Stimulated activated CD8-positive, alpha-beta memory T cell treated with anti-CD3 and anti-CD28 coated beads, Interleukin-4, amount 100 ng/mL, for 48 hours (primary cell): ENCODE data around the gene ZNF365.
"Not testable (repeated sequence)": the region's sequence is repeated elsewhere in the genome, so short reads cannot be mapped to it uniquely, and the experiment has no call there.

Source experiments
- DNase-seq: peaks from one replicate; pipeline ENCODE4 v3.0.0-alpha.2; 2020

The ZNF365 gene

DNA sequence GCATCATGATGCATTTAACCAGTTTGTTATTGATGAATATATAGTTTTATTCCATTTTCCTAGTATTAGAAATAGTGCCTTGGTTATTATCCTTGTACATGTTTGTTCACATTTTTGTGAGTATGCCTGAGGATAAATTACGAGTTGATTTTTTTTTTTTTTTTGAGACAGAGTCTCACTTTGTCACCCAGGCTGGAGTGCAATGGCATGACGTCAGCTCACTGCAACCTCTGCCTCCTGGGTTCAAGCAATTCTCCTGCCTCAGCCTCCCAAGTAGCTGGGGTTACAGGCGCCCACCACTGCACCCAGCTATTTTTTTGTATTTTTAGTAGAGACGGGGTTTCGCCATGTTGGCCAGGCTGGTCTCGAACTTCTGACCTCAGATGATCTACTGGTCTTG, 4.7 kb downstream of the ZNF365 start:
- DNase-seq: not testable (repeated sequence)

GRCh38 chr10:62379394-62379793, 5.2 kb downstream of the ZNF365 start:
- no peak for DNase-seq

GRCh38 chr10:62380016-62380415, 5.8 kb downstream of the ZNF365 start:
- no peak for DNase-seq

DNA sequence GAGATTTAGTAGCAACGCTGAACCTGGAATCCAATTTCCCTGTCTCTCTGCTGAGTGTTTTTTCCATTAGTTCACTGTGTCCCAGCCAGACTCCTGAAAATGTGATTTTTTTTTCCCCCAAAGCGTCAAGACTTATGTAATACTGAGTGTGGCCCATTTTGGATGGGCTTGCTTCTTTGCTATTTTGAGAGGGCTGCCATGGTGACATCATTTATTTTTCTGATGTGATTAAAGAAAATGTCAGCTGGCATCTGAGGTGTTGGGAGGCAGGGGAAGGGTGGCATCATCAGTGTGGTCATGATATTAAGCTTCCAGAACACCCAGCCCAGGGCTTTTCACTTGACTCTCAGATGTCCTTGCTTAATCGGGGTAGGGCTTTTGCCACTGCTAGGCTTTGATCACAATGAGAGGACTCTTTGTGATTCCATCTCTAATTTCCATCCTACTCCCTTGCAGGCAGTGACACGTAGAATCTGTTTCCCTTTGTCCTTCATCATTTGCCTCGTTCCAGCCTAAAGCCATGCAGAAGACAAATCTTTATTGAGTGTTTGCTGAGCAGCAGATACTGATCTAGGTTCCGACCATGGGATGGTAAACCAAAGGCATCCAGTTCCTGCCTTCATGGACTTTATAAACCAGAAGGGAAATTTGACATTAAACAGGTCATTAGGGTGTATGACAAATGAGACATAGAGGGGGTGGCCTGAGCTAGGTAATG, 7.4 kb downstream of the ZNF365 start:
- DNase-seq: no peak

- no peak for DNase-seq
Measured at GRCh38 chr10:62382831-62383230, 8.7 kb downstream of the ZNF365 start.

GRCh38 chr10:62384057-62384446, 9.9 kb downstream of the ZNF365 start:
- DNase-seq: peak; percentile 60

DNA sequence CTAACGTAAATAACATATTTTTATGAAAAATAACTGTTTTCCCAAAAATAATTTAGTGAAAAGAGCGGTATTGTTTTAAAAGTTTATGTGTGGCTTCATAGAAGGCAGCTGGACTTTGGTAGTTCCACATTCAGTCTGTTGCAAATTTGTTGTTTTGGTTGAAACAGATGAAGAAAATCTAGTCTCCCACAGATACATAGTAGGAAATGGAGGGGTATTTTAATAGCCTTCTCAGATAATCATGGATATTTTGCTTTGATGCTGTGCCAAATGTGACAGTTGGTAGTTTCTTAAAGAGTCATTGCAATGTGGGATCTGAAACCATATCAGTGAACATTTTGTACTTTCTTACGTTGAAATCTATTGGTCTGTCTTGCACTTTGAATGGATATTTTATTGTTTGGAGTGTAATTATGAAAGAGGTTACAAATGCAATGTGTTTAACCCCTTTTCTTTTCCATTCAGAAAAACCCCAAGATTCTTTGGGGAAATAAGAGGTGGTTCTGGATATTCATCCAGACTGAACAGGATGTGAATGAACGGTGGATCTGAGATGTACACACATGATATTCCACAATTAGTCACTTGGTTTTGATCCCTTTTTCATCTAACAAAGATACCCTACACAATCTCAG, 10.4 kb downstream of the ZNF365 start:
- no peak for DNase-seq

GRCh38 chr10:62386356-62387320, 12.5 kb downstream of the ZNF365 start:
- DNase-seq: no peak

- no peak for DNase-seq
Measured at GRCh38 chr10:62388328-62388727, 14.2 kb downstream of the ZNF365 start.

DNA sequence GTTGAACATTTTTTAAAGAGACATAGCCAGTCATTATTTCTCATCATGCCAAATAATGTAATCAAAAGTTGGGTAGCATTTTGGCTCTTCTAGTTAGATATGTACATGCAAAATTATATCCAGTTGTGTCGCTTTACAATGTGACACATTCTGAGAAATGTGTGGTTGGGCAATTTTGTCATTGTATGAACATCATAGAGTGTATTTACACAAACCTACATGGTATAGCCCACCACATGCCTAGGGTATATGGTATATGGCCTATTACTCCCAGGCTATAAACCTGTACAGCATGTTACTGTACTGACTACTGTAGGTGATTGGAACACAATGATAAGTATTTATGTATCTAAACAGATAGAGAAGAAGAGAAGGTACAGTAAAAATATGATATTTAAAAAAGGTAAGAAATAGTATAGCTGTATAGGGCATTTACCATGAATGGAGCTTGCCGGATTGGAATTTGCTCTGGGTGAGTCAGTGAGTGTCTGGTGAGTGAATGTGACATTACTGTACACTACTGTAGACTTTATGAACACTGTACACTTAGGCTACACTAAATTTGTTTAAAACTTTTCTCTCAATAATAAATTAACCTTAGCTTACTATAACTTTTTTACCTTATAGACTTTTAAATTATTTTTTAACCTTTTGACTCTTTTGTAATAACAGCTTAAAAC, 16.5 kb downstream of the ZNF365 start:
- no peak for DNase-seq

DNA sequence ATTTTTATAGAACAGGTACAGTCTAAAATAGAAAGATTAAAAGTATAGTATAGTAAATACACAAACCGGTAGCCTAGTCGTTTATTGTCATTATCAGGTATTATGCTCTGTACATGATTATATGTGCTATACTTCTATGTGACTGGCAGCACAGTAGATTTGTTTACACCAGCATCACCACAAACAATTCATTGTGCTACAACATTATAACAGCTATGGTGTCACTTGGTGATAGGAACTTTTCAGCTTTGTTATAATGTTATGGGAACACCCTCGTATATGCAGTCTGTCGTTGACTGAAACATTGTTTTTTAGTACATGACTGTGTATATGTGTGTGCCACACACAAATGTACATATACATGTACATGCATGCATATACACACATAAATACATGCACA, 19.1 kb downstream of the ZNF365 start:
- no peak for DNase-seq

GRCh38 chr10:62394556-62395018, 20.4 kb downstream of the ZNF365 start:
- no peak for DNase-seq

DNA sequence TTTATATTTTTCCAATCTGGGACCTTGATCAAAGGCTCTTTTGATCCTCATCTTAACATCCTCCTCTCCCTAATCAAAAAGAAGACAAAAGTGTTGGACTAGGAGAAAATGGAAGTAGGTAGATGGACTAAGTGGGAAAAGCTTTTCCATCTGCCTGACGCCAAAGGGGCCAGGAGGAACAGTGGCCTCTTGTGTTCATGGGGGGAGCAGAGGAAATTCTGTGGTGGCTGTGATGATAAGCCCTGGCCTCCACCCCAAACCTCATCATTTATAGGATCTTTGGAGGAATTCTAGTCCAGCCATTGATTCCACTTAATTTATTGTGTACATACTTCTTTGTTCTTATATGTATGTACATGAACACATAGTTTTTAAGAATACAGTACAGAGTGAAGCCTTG, 21.7 kb downstream of the ZNF365 start:
- no peak for DNase-seq

DNA sequence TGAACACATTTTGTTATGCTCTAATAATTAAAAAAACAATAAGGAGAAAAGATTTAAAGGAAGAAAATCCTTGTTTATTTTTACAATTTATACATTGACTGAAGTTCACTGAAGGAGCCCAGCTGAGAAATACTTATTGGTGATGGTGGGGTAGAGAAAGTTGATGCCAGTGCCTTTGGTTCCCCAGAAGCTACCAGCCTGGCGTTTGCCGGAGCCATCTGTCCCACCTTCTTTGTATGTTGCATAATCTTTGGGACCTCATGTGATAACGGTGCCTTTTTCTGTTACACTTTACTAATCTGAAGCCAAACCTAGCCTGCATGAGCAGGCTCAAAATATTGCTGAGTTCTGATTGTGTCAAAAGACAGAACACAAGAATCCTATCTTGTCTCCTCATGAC, 22.7 kb downstream of the ZNF365 start:
- DNase-seq: no peak

- no peak for DNase-seq
Measured at GRCh38 chr10:62399211-62399610, 25.0 kb downstream of the ZNF365 start.

GRCh38 chr10:62402508-62402907, 28.3 kb downstream of the ZNF365 start:
- DNase-seq: no peak

DNA sequence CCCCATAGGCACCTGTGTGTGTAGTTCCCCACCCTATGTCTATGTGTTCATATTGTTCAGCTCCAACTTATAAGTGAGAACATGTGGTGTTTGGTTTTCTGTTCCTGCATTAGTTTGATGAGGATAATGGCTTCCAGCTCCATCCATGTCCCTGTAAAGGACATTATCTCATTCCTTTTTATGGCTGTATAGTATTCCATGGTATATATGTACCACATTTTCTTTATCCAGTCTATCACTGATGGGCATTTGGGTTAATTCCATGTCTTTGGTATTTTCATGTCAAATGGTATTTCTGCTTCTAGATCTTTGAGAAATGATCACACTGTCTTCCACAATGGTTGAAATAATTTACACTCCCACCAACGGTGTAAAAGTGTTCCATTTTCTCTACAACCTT, 36.4 kb downstream of the ZNF365 start:
- not testable (repeated sequence) for DNase-seq

GRCh38 chr10:62410934-62411333, 36.8 kb downstream of the ZNF365 start:
- DNase-seq: not testable (repeated sequence)

DNA sequence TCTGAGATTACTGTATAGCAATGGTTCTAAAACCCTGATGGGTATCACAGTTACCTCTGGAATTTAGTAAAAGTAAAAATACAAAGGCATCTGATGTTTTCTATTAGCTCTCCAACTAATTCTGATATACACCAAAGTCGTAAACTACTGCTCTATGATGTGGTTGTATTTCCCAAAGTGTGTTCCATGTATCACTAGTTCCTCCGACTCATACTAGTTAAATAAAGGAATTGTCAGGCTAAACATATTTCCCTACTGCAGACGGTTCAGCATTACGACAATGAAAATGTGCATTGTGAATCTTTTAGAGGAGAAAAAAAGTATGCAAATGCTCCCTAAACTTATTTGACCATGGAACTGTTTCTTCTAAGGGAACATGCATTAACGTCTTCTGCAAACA, 38.9 kb downstream of the ZNF365 start:
- no peak for DNase-seq

- DNase-seq: no peak
Measured at GRCh38 chr10:62413652-62414051, 39.5 kb downstream of the ZNF365 start.

DNA sequence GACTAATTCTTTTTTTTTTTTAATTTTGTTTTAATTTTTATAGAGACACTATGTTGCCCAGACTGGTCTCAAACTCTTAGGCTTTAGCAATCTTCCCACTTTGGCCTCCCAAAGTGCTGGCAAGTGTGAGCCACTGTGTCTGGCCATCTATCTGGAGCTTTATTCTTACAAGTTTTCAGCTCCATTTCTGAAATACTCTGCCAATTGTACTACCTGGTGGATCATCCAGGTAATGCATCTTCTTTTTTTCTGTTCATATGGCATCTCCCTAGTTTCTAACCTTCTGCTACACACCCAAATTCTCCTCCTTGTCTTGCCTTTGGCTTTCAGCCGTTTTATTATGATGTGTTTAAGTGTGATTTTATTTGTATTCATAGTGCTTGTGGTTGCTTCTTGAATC, 40.2 kb downstream of the ZNF365 start:
- DNase-seq: no peak

GRCh38 chr10:62422068-62422590, 48.0 kb downstream of the ZNF365 start:
- no peak for DNase-seq

- no peak for DNase-seq
Measured at GRCh38 chr10:62424026-62424425, 49.9 kb downstream of the ZNF365 start.
